ENCODE results near the gene SDCBP2.

DNA sequence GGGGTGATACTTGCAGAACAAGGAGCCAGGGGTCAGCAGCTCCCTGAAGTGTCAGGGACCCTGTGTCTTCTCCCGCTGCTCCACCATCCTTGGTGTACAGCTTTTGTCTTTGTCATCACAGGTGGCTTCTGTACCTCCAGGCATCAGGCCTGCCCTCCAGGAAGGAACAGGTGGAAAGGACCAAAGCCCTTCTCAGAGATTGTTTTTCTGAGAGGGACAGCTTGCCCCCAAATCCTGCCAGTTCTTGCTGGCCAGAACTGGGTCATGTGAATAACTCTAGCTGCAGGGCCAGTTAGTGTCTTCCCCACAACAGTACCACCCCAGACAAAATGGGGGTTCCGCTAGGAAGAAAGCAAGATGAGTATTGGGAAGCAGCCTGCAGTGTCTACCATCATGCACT lies 31.5 kb downstream of the SDCBP2 start:
- TF ChIP-seq, protein P1, sequence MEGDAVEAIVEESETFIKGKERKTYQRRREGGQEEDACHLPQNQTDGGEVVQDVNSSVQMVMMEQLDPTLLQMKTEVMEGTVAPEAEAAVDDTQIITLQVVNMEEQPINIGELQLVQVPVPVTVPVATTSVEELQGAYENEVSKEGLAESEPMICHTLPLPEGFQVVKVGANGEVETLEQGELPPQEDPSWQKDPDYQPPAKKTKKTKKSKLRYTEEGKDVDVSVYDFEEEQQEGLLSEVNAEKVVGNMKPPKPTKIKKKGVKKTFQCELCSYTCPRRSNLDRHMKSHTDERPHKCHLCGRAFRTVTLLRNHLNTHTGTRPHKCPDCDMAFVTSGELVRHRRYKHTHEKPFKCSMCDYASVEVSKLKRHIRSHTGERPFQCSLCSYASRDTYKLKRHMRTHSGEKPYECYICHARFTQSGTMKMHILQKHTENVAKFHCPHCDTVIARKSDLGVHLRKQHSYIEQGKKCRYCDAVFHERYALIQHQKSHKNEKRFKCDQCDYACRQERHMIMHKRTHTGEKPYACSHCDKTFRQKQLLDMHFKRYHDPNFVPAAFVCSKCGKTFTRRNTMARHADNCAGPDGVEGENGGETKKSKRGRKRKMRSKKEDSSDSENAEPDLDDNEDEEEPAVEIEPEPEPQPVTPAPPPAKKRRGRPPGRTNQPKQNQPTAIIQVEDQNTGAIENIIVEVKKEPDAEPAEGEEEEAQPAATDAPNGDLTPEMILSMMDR (IDR thresholded peaks at IDR 0.05 in 4 of 5, conservative IDR thresholded peaks at IDR 0.05 in 1 of 5), result no peak
- TF ChIP-seq POLR2A (IDR thresholded peaks at IDR 0.05), result no peak
